HepG2 (cell line): ENCODE results near the gene PRKG1. TPM values are rescaled to one million over a fixed set of nuclear protein-coding genes. Genes with fewer than 3 reads are reported as not detected.

ENCODE experiments used
- ATAC-seq: fragments of 200-7000 bp; cut with Tn5 transposase; 3 replicates; pipeline ENCODE4 v1.9.1; 2020; ENCODE audit warnings: mild to moderate bottlenecking, moderate library complexity
- BruUV-seq: library from RNA; stranded (reverse); fragments of 400-500 nt; replicated peaks from 2 replicates; lab custom pipeline; 2021; lab: Mats Ljungman, UMichigan
- CTCF ChIA-PET: fragments of 300-600 bp; formaldehyde crosslinking; extraction: SDS; loops from one replicate; lab custom pipeline; 2021; ENCODE audit warnings: low total read pairs, inconsistent platforms, low intra/inter-chr PET ratio; lab: Yijun Ruan, JAX
- POLR2A ChIA-PET: fragments of 350-600 bp; sonication (Branson Sonifier 250); formaldehyde crosslinking; loops from one replicate; lab custom pipeline; 2020; ENCODE audit warnings: antibody characterized with exemption, inconsistent platforms; lab: Yijun Ruan, JAX
- DNase-seq: peaks from one replicate; pipeline ENCODE4 v3.0.0-alpha.2; 2015; ENCODE audit warnings: low spot score
- FAIRE-seq: peaks from 3 replicates; lab custom pipeline; 2011; peaks lifted over from hg19 to GRCh38; lab: Jason Lieb, UNC
- H2AFZ ChIP-seq: one replicate; pipeline ENCODE4 v1.6.1; 2011; ENCODE audit warnings: low read length, inconsistent platforms
- H3K27ac ChIP-seq: fragments of 300-600 bp; 3 replicates; pipeline ENCODE4 v1.8.0; 2011; ENCODE audit warnings: mixed run types, mild to moderate bottlenecking, mixed read lengths, low read length, inconsistent platforms; ENCODE audit not compliant: insufficient read depth; ENCODE audit errors: extremely low read length
- H3K27me3 ChIP-seq, 2 experiments: fragments of 200-600 bp in 1 of 2; 2 replicates in 1 of 2; 3 replicates in 1 of 2; pipeline versions ENCODE4 v1.6.0 to v1.8.0; 2011; ENCODE audit warnings: low read length in 2 of 2, mild to moderate bottlenecking in 2 of 2, moderate library complexity in 2 of 2, inconsistent platforms in 1 of 2; ENCODE audit not compliant: insufficient read depth in 2 of 2, control insufficient read depth in 1 of 2
- H3K36me3 ChIP-seq, 2 experiments: fragments of 200-600 bp in 1 of 2; replicated peaks in 1 of 2; 2 replicates in 1 of 2; 3 replicates in 1 of 2; pipeline versions ENCODE4 v1.5.1 to v1.8.0; 2011; ENCODE audit warnings: low read length in 2 of 2, inconsistent platforms in 1 of 2; ENCODE audit not compliant: insufficient read depth in 2 of 2, control insufficient read depth in 1 of 2
- H3K4me1 ChIP-seq: 2 replicates; pipeline ENCODE4 v1.5.1; 2012; ENCODE audit warnings: low read length, inconsistent platforms; ENCODE audit not compliant: insufficient read depth
- H3K4me2 ChIP-seq: 2 replicates; pipeline ENCODE4 v1.6.0; 2011; ENCODE audit warnings: low read depth, low read length, inconsistent platforms
- H3K4me3 ChIP-seq, 3 experiments: fragments of 200-600 bp in 1 of 3; sonication (generic), shearing (Covaris generic) in 1 of 3; replicated peaks in 1 of 3; 2 replicates each; pipeline ENCODE4 v1.5.1; 2011 to 2016; ENCODE audit warnings: low read length in 3 of 3, inconsistent platforms in 2 of 3, low read depth in 2 of 3, mild to moderate bottlenecking in 2 of 3, control low read depth in 1 of 3, mixed read lengths in 1 of 3; ENCODE audit not compliant: insufficient read depth in 1 of 3
- H3K79me2 ChIP-seq: one replicate; pipeline ENCODE4 v1.6.1; 2011; ENCODE audit warnings: low read length, inconsistent platforms; ENCODE audit not compliant: insufficient read depth
- H3K9ac ChIP-seq: 2 replicates; pipeline ENCODE4 v1.6.0; 2011; ENCODE audit warnings: mild to moderate bottlenecking, low read depth, low read length, inconsistent platforms; ENCODE audit not compliant: insufficient read depth
- H3K9me3 ChIP-seq: 2 replicates; pipeline ENCODE4 v1.5.1; 2012; ENCODE audit warnings: mild to moderate bottlenecking, low read length
- H4K20me1 ChIP-seq: 2 replicates; pipeline ENCODE4 v1.6.0; 2011; ENCODE audit warnings: inconsistent platforms, mild to moderate bottlenecking, low read length, moderate library complexity; ENCODE audit not compliant: insufficient read depth
- HOXA3 ChIP-seq: sonication (generic); formaldehyde crosslinking; IDR thresholded peaks from 2 replicates; pipeline ENCODE4 v1.5.0; 2020; ENCODE audit warnings: missing genetic modification reagents
- NFE2L2 ChIP-seq: fragments of 150-350 bp; IDR thresholded peaks from 2 replicates; pipeline ENCODE4 v1.6.1; 2014; ENCODE audit warnings: low read length
- ZNF430 ChIP-seq: sonication (generic); formaldehyde crosslinking; IDR thresholded peaks from 2 replicates; pipeline ENCODE4 v1.9.0; 2021; ENCODE audit warnings: mild to moderate bottlenecking, missing genetic modification reagents
- ZNF564 ChIP-seq: sonication (generic); formaldehyde crosslinking; IDR thresholded peaks from 2 replicates; pipeline ENCODE4 v1.8.1; 2023; ENCODE audit warnings: mild to moderate bottlenecking, missing genetic modification reagents
- ZNF589 ChIP-seq: sonication (generic); formaldehyde crosslinking; conservative IDR thresholded peaks from 2 replicates; pipeline ENCODE4 v1.8.0; 2022; ENCODE audit warnings: mild to moderate bottlenecking, moderate library complexity, missing genetic modification reagents
- in situ Hi-C: cut with HindIII; loops from 2 replicates; pipeline ENCODE4 v1.10.0; 2017; ENCODE audit warnings: low pct_unique_long_range_greater_than_20kb; ENCODE audit not compliant: extremely low pct_ligation_motif_present
- intact Hi-C: fragments of 100-400 bp; cut with micrococcal nuclease; formaldehyde crosslinking; loops from one replicate; pipeline ENCODE4 v1.10.0; 2022; ENCODE audit not compliant: unreplicated experiment
- polyA plus RNA-seq, 8 experiments: library from polyadenylated mRNA; depleted of rRNA in 3 of 8; stranded (reverse) in 7 of 8; unstranded in 1 of 8; fragments of >200 nt; fragmentation: Illumina TruSeq in 4 of 8; extraction: Trizol in 4 of 8; gene quantifications; 2 replicates each; pipeline versions ENCODE4 v1.2.1 to v1.2.3, GENCODE V29; 2011 to 2016; ENCODE audit warnings: low read depth in 4 of 8, missing spikeins in 1 of 8, mixed read lengths in 1 of 8; ENCODE audit not compliant: insufficient read depth in 1 of 8
- total RNA-seq, 5 experiments: library from RNA; depleted of rRNA; stranded (reverse); fragments of >200 nt; fragmentation: Illumina TruSeq; extraction: Trizol; gene quantifications; 2 replicates each; pipeline ENCODE4 v1.2.3, GENCODE V29; 2016; ENCODE audit warnings: low read depth in 1 of 5
- TF ChIP-seq, protein P1 (sequence below): sonication (generic); formaldehyde crosslinking; IDR thresholded peaks from 2 replicates; pipeline ENCODE4 v1.5.0; 2020; ENCODE audit warnings: mild to moderate bottlenecking, missing genetic modification reagents, borderline replicate concordance
- TF ChIP-seq, protein P2 (sequence below): sonication (generic); formaldehyde crosslinking; IDR thresholded peaks from 2 replicates; pipeline ENCODE4 v1.4.0; 2020; ENCODE audit warnings: missing genetic modification reagents
- TF ChIP-seq, protein P3 (sequence below): IDR thresholded peaks from 2 replicates; pipeline ENCODE4 v1.6.1; 2016; ENCODE audit warnings: mild to moderate bottlenecking
- TF ChIP-seq, protein P4 (sequence below): sonication (generic); formaldehyde crosslinking; IDR thresholded peaks from 2 replicates; pipeline ENCODE4 v1.8.1; 2022; ENCODE audit warnings: mild to moderate bottlenecking, missing genetic modification reagents

The PRKG1 gene
- total and polyA plus RNA-seq, 2 of the 13 experiments (the other 11 are each of a cell fraction or from before 2014, with no cell fraction given) = 0.01 TPM; not detected in 1

DNA sequence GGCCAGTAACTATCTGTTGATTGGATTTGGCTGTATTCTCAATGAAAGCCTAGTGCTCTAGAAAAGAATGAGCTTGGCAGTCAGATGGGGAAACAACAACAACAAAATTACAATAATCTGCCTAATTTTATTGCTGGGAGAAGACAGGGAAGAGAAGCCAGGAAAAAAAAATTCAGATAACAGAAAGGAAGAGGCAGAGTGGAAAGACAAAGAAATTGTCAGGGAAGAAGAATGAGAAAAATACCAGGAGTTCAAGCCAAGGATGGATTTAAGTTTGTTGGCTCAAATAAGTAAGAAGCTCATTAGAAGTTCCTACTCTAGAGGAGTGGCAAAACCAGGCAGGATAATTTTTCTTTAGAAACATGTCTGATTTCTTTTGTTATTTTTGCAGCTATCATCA, 45.9 kb upstream of the PRKG1 start:
- H2AFZ ChIP-seq = no peak overlapping the region
- no peaks in the 10 kb centered on the region for H3K4me1 ChIP-seq
- ChIA-PET CTCF (no interaction called here), POLR2A (no interaction called here)
- ATAC-seq (no peak), DNase-seq (no peak), FAIRE-seq (no peak)
- H3K9ac ChIP-seq = no peak overlapping the region
- no peak overlapping the region for H3K27ac ChIP-seq
- TF ChIP-seq ZNF430 (no peak), NFE2L2 (no peak), HOXA3 (no peak), ZNF589 (CRISPR knock-in tag) (no peak), ZNF564 (CRISPR knock-in tag) (no peak)
- TF ChIP-seq, protein P1, sequence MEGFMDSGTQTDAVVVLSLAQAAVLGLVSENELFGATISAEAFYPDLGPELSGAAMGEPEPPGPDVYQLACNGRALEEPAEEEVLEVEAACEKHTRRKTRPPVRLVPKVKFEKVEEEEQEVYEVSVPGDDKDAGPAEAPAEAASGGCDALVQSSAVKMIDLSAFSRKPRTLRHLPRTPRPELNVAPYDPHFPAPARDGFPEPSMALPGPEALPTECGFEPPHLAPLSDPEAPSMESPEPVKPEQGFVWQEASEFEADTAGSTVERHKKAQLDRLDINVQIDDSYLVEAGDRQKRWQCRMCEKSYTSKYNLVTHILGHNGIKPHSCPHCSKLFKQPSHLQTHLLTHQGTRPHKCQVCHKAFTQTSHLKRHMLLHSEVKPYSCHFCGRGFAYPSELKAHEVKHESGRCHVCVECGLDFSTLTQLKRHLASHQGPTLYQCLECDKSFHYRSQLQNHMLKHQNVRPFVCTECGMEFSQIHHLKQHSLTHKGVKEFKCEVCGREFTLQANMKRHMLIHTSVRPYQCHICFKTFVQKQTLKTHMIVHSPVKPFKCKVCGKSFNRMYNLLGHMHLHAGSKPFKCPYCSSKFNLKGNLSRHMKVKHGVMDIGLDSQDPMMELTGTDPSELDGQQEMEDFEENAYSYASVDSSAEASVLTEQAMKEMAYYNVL (CRISPR knock-in tag) = no peak
- TF ChIP-seq, protein P2, sequence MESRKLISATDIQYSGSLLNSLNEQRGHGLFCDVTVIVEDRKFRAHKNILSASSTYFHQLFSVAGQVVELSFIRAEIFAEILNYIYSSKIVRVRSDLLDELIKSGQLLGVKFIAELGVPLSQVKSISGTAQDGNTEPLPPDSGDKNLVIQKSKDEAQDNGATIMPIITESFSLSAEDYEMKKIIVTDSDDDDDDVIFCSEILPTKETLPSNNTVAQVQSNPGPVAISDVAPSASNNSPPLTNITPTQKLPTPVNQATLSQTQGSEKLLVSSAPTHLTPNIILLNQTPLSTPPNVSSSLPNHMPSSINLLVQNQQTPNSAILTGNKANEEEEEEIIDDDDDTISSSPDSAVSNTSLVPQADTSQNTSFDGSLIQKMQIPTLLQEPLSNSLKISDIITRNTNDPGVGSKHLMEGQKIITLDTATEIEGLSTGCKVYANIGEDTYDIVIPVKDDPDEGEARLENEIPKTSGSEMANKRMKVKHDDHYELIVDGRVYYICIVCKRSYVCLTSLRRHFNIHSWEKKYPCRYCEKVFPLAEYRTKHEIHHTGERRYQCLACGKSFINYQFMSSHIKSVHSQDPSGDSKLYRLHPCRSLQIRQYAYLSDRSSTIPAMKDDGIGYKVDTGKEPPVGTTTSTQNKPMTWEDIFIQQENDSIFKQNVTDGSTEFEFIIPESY (CRISPR knock-in tag) = no peak
- TF ChIP-seq, protein P3, sequence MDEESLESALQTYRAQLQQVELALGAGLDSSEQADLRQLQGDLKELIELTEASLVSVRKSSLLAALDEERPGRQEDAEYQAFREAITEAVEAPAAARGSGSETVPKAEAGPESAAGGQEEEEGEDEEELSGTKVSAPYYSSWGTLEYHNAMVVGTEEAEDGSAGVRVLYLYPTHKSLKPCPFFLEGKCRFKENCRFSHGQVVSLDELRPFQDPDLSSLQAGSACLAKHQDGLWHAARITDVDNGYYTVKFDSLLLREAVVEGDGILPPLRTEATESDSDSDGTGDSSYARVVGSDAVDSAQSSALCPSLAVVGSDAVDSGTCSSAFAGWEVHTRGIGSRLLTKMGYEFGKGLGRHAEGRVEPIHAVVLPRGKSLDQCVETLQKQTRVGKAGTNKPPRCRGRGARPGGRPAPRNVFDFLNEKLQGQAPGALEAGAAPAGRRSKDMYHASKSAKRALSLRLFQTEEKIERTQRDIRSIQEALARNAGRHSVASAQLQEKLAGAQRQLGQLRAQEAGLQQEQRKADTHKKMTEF = no peak
- TF ChIP-seq, protein P4, sequence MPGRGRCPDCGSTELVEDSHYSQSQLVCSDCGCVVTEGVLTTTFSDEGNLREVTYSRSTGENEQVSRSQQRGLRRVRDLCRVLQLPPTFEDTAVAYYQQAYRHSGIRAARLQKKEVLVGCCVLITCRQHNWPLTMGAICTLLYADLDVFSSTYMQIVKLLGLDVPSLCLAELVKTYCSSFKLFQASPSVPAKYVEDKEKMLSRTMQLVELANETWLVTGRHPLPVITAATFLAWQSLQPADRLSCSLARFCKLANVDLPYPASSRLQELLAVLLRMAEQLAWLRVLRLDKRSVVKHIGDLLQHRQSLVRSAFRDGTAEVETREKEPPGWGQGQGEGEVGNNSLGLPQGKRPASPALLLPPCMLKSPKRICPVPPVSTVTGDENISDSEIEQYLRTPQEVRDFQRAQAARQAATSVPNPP (CRISPR knock-in tag) = no peak
- no TSS peak for BruUV-seq
- H3K79me2 ChIP-seq = no peaks in the 10 kb centered on the region
- in situ Hi-C loops (no loop called here), intact Hi-C loops (no loop called here)
- H3K36me3 ChIP-seq = no peaks in the 10 kb centered on the region
- H4K20me1 ChIP-seq = no peaks in the 10 kb centered on the region
- H3K27me3 ChIP-seq = no peaks in the 10 kb centered on the region
- no peak overlapping the region for H3K4me2 ChIP-seq
- H3K9me3 ChIP-seq = no peaks in the 10 kb centered on the region
- no peak overlapping the region for H3K4me3 ChIP-seq
